Tibial artery (tissue), 4 donors: Measurements from ENCODE around the gene ACTL8.

ENCODE experiments used
- DNase-seq, 2 donors: peaks; one replicate each; pipeline ENCODE4 v3.0.0-alpha.2; 2019
- H3K27ac ChIP-seq, 2 donors: fragments of 200-600 bp; sonication (generic) in 1 of 2; 1 replicate in 1 of 2; 2 replicates in 1 of 2; pipeline ENCODE4 v1.5.1; 2018 to 2019; ENCODE audit warnings: mild to moderate bottlenecking in 1 of 2
- H3K27me3 ChIP-seq, 2 donors: fragments of 200-600 bp; sonication (generic) in 1 of 2; one replicate each; pipeline versions ENCODE4 v1.5.1 to v1.6.0; 2016 to 2019
- H3K36me3 ChIP-seq, 3 donors: fragments of 200-600 bp; sonication (generic) in 2 of 3; one replicate each; pipeline ENCODE4 v1.5.1; 2016 to 2019; ENCODE audit warnings: mild to moderate bottlenecking in 2 of 3
- H3K4me1 ChIP-seq, 4 donors: fragments of 200-600 bp; sonication (generic) in 2 of 4; 1 replicate in 3 of 4; 2 replicates in 1 of 4; pipeline ENCODE4 v1.5.1; 2016 to 2019
- H3K4me3 ChIP-seq, 2 donors: fragments of 200-600 bp; sonication (generic) in 1 of 2; 1 replicate in 1 of 2; 2 replicates in 1 of 2; pipeline ENCODE4 v1.5.1; 2018 to 2019; ENCODE audit warnings: mild to moderate bottlenecking in 2 of 2
- H3K9me3 ChIP-seq, 3 donors: fragments of 200-600 bp; sonication (generic) in 1 of 3; one replicate each; pipeline ENCODE4 v1.5.1; 2016 to 2019
- intact Hi-C: fragments of 100-400 bp; cut with DNase I; formaldehyde crosslinking; loops from one replicate; pipeline ENCODE4 v1.15.0; 2023; ENCODE audit warnings: low total_unique reads
- TF ChIP-seq, protein P1 (sequence below), 2 experiments: fragments of 200-600 bp in 1 of 2; fragments of 450-650 bp in 1 of 2; IDR thresholded peaks; one replicate each; pipeline ENCODE4 v1.5.1; 2017 to 2019; ENCODE audit warnings: antibody characterized with exemption in 2 of 2, mild to moderate bottlenecking in 1 of 2, moderate library complexity in 1 of 2

The ACTL8 gene

DNA sequence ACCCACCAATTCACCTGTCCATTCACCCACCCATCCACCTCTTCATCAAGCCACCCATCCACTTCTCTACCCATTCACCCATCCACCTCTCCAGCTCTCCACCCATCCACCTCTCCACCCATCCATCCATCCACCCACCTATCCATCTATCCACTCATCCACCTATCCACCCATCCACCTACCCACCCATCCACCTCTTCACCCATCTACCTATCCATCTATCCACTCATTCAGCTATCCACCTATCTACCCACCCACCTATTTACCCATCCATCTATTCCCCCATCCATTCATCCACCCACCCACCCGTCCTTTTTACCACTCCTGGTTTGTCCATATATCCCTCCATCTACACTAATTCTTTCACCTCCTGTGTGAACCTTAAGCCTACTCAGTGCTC lies 105.7 kb downstream of the ACTL8 start:
- intact Hi-C loops: no loop called here
- DNase-seq: no peak
- TF ChIP-seq, protein P1, sequence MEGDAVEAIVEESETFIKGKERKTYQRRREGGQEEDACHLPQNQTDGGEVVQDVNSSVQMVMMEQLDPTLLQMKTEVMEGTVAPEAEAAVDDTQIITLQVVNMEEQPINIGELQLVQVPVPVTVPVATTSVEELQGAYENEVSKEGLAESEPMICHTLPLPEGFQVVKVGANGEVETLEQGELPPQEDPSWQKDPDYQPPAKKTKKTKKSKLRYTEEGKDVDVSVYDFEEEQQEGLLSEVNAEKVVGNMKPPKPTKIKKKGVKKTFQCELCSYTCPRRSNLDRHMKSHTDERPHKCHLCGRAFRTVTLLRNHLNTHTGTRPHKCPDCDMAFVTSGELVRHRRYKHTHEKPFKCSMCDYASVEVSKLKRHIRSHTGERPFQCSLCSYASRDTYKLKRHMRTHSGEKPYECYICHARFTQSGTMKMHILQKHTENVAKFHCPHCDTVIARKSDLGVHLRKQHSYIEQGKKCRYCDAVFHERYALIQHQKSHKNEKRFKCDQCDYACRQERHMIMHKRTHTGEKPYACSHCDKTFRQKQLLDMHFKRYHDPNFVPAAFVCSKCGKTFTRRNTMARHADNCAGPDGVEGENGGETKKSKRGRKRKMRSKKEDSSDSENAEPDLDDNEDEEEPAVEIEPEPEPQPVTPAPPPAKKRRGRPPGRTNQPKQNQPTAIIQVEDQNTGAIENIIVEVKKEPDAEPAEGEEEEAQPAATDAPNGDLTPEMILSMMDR (IDR thresholded peaks at IDR 0.05): no peak

DNA sequence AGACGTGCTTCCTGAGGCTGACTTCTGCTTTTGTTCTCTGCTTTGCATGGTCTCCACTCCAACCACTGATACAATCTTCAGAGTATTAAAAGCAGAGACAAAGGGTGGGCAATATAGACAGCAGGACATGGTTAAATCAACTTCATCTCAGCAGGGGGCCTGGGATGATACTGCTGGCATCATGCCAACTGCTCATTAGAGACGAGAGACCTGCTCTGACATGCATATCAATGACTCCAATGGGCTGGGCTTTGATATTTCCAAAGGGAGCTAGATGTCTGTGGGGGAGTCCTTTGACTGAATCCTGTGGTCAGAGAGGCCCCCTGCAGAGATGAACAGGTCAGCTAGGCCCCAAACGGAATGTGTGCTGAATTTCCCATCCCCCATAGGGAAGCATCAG lies 106.6 kb downstream of the ACTL8 start:
- Histone ChIP-seq H3K4me3 (no peak overlapping the region), H3K27me3 (peaks cover 0 to 38% of the 10 kb centered on the region in 2 donors), H3K27ac (no peak overlapping the region), H3K4me1 (no peaks in the 10 kb centered on the region), H3K9me3 (no peaks in the 10 kb centered on the region), H3K36me3 (no peaks in the 10 kb centered on the region)
- intact Hi-C loops: no loop called here
- TF ChIP-seq, protein P1 (IDR thresholded peaks at IDR 0.05): no peak
- no peak for DNase-seq

More for the DNA sequence above, 105.7 kb downstream of the ACTL8 start:
- Histone ChIP-seq H3K36me3 (no peaks in the 10 kb centered on the region), H3K27ac (no peak overlapping the region), H3K9me3 (no peaks in the 10 kb centered on the region), H3K4me3 (no peak overlapping the region), H3K4me1 (no peaks in the 10 kb centered on the region), H3K27me3 (peaks cover 0 to 46% of the 10 kb centered on the region in 2 donors)

DNA sequence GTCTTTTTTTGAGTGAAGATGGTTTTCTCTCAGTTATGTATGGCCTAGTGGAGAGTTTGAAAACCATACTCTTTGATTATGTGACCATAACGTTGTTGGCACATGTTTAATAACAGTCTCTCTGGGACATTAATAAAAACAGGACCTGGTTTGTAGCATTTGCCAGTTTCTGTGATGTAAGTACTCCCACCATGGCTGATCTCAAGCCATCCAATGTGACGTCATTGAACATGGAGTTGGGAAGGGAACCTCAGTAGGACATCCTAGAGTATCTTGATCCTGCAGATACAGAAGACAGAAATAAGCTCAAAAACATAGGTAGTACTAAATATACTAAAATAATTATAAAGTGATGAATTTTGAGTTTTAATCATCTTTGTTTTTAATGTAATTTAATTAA lies 107.0 kb downstream of the ACTL8 start:
- no peak overlapping the region for H3K27ac ChIP-seq
- H3K36me3 ChIP-seq: no peaks in the 10 kb centered on the region
- TF ChIP-seq, protein P1 (IDR thresholded peaks at IDR 0.05): no peak
- no peak overlapping the region for H3K4me3 ChIP-seq
- H3K9me3 ChIP-seq: no peaks in the 10 kb centered on the region
- H3K4me1 ChIP-seq: no peaks in the 10 kb centered on the region
- intact Hi-C loops: no loop called here
- peaks cover 0 to 38% of the 10 kb centered on the region in 2 donors for H3K27me3 ChIP-seq
- DNase-seq: no peak

DNA sequence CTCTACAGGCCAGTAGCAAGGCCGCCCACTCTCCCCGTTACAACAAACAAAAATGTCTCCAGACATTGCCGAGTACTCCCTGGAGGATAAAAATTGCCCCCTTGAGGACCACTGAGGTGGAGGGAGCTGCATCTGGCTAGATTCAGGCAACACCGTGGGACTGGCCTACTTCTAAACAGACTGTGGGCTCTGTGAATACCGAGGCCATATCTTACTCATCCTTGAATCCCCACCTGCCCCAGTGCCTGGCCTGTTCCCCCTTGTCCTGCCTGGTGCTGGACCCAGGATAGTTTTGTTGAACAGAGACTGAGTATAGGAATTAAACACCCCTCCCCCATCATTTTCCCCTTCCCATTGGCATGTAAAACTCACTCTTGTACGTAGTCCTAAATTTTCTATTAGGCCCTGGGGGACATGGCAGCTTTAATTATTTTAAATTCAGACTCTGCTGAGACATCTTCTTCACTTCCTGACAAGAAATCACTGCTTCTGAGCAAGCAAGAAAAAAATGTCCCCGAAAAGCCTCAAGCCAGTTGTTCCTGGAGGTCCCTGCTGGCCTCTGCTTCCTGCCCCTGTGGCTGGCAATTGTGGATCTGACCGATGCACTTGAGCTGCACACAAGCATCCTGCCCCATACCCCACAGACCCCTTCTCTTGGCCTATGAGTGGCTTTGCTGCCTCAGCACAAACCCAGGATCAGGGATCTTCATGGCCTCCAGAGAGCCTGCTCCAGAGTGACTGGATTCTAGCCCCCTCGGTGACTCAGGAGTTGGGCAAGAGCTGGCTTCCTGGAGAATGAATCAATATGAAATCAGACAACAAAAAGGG lies 111.0 kb downstream of the ACTL8 start:
- TF ChIP-seq, protein P1 (IDR thresholded peaks at IDR 0.05): no peak
- no peaks in the 10 kb centered on the region for H3K36me3 ChIP-seq

DNA sequence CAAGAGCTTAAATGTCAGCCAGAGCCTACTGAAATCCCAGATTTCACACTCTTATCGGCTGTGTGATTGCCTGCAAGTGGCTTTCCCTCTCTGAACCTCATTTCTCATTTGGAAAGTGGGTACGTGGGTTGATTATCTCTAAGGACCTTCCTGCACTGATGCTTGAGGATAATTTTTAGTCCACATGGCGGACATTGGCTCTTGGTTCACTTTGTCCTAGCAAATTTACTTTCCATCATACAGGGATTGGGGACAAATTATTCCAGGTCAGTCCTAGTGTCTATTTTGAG lies 111.6 kb downstream of the ACTL8 start:
- H3K9me3 ChIP-seq: no peaks in the 10 kb centered on the region
- peaks cover 0 to 6% of the 10 kb centered on the region in 2 donors for H3K27me3 ChIP-seq
- H3K4me3 ChIP-seq: no peak overlapping the region
- H3K36me3 ChIP-seq: no peaks in the 10 kb centered on the region
- intact Hi-C loops: no loop called here
- H3K27ac ChIP-seq: no peak overlapping the region
- H3K4me1 ChIP-seq: no peaks in the 10 kb centered on the region
- DNase-seq: no peak
- TF ChIP-seq, protein P1 (IDR thresholded peaks at IDR 0.05): no peak

More for the DNA sequence above, 111.0 kb downstream of the ACTL8 start:
- intact Hi-C loops: no loop called here
- Histone ChIP-seq H3K27me3 (peaks cover 0 to 11% of the 10 kb centered on the region in 2 donors), H3K9me3 (no peaks in the 10 kb centered on the region), H3K4me1 (no peaks in the 10 kb centered on the region), H3K27ac (no peak overlapping the region), H3K4me3 (no peak overlapping the region)
- peak in 1 of 2 donors; percentile 28 for DNase-seq
